ENCODE data around the gene IQGAP1.

The IQGAP1 gene

GRCh38 chr15:90358124-90359033, 29.7 kb upstream of the IQGAP1 start:
- TF ChIP-seq, protein P1, sequence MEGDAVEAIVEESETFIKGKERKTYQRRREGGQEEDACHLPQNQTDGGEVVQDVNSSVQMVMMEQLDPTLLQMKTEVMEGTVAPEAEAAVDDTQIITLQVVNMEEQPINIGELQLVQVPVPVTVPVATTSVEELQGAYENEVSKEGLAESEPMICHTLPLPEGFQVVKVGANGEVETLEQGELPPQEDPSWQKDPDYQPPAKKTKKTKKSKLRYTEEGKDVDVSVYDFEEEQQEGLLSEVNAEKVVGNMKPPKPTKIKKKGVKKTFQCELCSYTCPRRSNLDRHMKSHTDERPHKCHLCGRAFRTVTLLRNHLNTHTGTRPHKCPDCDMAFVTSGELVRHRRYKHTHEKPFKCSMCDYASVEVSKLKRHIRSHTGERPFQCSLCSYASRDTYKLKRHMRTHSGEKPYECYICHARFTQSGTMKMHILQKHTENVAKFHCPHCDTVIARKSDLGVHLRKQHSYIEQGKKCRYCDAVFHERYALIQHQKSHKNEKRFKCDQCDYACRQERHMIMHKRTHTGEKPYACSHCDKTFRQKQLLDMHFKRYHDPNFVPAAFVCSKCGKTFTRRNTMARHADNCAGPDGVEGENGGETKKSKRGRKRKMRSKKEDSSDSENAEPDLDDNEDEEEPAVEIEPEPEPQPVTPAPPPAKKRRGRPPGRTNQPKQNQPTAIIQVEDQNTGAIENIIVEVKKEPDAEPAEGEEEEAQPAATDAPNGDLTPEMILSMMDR (IDR thresholded peaks at IDR 0.05; ENCODE audit: borderline replicate concordance, insufficient read depth, low read depth, low read length): no peak
- no peak overlapping the region for H3K4me3 ChIP-seq (ENCODE audit: low read depth, low read length)

GRCh38 chr15:90360746-90361145, 27.3 kb upstream of the IQGAP1 start:
- no peak overlapping the region for H3K4me3 ChIP-seq (ENCODE audit: low read depth, low read length)
- TF ChIP-seq, protein P1 (IDR thresholded peaks at IDR 0.05; ENCODE audit: borderline replicate concordance, insufficient read depth, low read depth, low read length): no peak

DNA sequence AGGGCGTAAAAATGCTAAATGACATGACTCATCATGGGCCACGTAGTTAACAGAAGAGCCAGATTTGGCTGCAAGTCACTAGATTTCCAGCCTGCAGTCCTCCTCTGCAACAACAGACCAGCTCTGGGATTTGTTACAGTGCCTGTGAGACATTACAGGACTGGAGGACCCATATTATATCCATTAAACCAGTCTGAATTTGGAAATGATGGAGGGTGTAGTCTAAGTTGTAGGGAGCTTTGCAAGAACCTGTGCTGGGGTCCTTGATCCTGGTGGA, 25.2 kb upstream of the IQGAP1 start:
- H3K4me3 ChIP-seq (ENCODE audit: low read depth, low read length): no peak overlapping the region
- TF ChIP-seq, protein P1 (IDR thresholded peaks at IDR 0.05; ENCODE audit: borderline replicate concordance, insufficient read depth, low read depth, low read length): no peak

GRCh38 chr15:90364251-90364650, 23.8 kb upstream of the IQGAP1 start:
- H3K4me3 ChIP-seq (ENCODE audit: low read depth, low read length): no peak overlapping the region
- TF ChIP-seq, protein P1 (IDR thresholded peaks at IDR 0.05; ENCODE audit: borderline replicate concordance, insufficient read depth, low read depth, low read length): no peak

GRCh38 chr15:90365414-90366055, 22.5 kb upstream of the IQGAP1 start:
- TF ChIP-seq, protein P1 (IDR thresholded peaks at IDR 0.05; ENCODE audit: borderline replicate concordance, insufficient read depth, low read depth, low read length): no peak
- no peak overlapping the region for H3K4me3 ChIP-seq (ENCODE audit: low read depth, low read length)

GRCh38 chr15:90367576-90367975, 20.5 kb upstream of the IQGAP1 start:
- TF ChIP-seq, protein P1 (IDR thresholded peaks at IDR 0.05; ENCODE audit: borderline replicate concordance, insufficient read depth, low read depth, low read length): no peak
- H3K4me3 ChIP-seq (ENCODE audit: low read depth, low read length): no peak overlapping the region

DNA sequence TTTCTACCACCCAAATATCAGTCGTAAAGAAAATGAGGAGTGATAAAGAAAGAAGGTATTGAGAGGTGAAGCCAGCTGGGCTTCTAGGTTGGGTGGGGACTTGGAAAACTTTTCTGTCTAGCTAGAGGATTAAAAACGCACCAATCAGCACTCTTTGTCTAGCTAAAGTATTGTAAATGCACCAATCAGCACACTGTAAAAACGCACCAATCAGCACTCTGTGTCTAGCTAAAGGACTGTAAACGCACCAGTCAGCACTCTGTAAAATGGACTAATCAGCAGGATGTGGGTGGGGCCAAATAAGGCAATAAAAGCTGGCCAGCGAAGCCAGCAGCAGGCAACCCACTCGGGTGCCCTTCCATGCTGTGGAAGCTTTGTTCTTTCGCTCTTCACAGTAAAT, 13.0 kb upstream of the IQGAP1 start:
- no peak overlapping the region for H3K4me3 ChIP-seq (ENCODE audit: low read depth, low read length)
- TF ChIP-seq, protein P1 (IDR thresholded peaks at IDR 0.05; ENCODE audit: borderline replicate concordance, insufficient read depth, low read depth, low read length): no peak

Data from GM12875 (cell line).